Fibroblast of skin of right quadriceps (primary cell): Measurements from ENCODE around the gene RAD51B.
A peak's percentile ranks its signal among the peaks of the same experiment; 100 is the strongest.

ENCODE experiments used
- DNase-seq: peaks from one replicate; pipeline ENCODE4 v3.0.0-alpha.2; 2013

Gene RAD51B

DNA sequence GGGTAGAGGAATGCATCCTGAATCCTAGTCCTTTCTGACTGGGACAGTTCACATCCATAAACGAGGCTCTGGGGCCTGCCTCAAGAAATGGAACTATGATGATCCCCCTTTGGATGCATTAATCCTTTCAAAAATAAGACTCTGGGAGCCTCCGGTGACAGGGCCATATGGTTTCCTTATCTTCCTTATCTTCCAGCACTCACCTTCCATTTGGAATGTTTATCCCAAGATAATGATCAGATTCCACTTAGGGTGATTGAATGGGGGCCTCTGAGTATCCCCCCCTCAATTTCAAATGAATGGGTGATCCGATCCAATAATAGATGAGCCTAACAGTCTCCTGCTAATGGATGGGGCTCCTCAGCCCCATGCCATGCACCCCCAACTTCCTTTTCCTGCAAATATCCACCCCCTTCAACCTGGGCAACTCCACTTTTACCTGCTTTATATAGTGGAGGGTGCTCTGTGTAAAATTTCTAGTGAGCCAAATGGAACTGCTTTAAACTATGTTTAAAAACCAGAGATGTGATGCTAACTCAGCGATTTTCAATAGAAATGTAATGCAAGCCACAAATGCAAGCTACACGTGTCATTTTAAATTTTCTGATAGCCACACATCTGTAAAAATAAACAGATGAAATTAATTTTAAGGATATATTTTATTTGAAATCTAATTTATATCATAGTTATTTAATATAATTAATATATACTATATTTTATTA lies 815.5 kb downstream of the RAD51B start:
- DNase-seq, result no peak

DNA sequence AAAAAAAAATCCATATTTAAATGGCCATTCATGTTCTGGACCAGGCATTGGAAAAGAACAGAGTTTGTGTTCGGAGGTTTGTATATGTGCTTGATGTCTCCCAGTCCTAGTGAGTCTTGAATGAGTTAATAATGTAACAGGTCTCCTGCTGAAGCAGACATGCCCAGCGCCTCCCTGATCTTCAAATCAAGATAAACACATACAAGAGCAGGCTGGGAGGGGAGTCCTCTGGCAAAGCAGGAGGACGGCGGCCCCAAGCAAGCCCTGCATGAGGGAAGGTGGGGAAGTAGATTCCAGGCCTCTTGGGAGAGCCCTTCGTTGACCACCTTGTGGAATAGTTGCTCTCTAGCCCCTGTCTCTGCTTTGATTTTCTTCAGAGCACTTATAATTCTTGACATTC lies 817.0 kb downstream of the RAD51B start:
- DNase-seq, result no peak

DNA sequence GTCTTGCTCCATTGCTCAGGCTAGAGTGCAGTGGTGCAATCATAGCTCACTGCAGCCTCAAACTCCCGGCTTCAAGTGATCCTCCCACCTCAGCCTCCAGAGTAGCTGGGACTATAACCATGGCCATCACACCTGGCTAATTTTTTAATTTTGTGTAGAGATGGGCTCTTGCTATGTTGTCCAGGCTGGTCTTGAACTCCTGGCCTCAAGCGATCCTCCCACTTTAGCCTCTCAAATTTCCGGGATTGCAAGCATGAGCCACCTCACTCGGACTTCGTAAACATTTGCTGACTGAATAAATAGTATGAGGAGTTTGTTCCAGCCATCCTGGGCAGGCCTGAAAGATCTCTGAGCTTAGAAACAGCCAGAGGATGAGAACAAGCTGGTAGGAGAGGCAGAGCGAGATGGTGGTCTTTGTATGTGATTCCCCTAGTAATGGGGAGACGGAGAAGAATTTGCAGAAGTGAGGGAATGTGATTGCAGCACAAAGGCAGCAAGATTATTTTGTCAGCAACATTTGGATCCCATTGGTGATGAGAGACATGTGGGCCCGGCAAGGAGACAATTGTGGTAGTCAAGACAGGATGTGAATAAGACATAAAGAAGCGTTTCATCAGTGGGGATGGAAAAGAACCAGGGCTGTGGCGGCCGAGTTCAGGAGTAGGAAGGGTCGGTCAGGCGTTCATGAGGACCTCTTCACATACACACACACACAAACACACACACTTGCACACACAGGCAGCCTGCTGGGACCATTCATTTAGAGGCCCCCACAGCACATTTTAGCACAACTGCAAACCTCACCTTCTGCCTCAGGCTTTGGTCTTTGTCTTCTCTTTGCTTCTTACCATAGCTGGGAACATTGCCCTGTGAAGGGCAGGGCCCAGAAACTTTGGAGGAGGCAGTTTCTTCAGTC lies 817.8 kb downstream of the RAD51B start:
- peak; percentile 78 for DNase-seq

DNA sequence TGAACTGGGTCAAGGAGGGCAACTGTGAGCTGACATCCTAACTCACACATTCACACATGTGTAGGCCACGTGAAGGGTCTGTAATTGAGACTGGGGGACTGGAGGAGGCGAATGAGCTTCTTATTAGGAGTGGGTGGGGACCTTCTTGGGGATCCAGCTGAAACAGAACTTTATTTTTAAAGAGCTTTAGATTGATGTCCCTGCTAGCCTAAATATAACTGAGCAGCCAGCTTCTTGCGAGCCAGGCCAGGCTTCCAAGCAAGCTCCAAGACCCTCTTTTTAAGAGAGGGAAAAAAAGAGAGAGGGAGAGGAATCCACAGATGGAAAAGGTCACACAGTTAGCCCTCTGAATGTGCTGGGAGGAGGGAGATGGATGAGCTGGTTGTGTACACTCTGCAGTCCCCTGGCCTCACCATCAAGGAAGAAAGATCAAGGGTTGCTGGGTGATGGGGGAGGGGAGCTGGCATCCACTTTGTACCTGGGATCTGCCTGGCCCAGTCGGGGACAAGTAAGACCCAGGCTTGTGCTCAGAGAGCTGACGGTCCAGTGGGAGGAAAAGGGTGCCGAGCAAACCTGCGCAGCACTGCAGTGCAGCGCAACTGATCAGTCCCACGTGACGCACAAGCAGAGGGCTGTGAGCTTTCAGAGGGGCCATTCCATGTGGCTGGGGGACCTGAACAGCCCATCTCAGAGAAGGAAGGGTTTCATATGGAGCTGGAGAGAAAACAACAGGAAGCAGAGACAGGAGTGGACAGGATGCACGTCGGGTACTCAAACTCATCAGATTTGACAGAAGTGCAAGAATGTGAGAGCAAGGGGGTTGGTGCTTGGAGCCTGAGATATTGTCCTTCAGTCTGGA lies 818.8 kb downstream of the RAD51B start:
- DNase-seq, result no peak

GRCh38 chr14:68639000-68639757 lies 819.6 kb downstream of the RAD51B start:
- DNase-seq, result no peak

DNA sequence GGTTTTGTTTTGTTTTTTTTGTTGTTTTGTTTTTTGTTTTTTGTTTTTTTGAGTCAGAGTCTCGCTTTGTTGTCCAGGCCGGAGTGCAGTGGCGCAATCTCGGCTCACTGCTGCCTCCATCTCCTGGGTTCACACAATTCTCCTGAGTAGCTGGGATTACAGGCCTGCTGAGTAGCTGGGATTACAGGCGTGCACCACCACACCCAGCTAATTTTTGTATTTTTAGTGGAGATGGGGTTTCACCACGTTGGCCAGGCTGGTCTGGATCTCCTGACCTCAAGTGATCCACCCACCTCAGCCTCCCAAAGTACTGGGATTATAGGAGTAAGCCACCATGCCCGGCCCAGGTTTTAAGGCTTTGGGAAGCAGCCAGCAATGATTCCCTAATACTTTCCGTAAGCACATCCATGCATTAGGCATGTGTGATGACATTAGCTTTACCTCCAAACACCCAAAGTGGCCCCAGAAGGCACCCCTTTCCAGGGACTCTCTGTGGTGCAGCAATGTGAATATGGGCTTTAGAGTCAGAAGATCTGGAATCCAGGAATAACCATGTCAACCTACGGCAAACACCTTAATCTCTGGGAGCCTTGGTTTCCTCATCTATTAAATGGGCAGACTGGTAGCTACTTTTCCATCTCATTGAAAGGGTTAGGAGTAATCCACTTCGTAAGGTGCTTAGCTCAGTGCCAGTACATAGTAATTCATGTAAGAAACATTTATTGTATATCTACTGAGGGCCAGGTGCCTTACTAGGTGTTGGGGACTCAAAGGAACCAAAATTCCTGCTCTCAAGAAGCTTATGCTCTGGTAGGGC lies 820.4 kb downstream of the RAD51B start:
- DNase-seq, result no peak

DNA sequence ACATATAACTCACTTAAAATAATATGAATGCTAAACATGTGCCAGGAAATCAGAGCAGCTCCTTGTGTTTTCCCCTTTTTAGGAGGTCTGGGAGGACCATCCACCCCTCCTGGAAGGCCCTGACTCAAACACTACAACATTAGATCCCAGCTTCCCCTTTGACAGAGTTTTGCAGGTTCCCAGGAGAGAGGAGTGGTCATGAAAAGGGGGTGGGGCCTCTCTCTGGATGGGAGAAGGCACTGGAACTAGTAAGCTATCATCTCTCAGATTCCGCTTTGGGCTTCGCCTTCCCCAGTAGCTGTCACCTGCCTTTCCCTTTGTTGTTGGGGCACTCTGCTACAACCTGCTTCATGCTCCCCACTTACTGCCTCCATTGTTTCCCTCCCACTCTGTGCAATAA lies 824.1 kb downstream of the RAD51B start:
- no peak for DNase-seq

GRCh38 chr14:68644101-68644500 lies 824.5 kb downstream of the RAD51B start:
- no peak for DNase-seq

DNA sequence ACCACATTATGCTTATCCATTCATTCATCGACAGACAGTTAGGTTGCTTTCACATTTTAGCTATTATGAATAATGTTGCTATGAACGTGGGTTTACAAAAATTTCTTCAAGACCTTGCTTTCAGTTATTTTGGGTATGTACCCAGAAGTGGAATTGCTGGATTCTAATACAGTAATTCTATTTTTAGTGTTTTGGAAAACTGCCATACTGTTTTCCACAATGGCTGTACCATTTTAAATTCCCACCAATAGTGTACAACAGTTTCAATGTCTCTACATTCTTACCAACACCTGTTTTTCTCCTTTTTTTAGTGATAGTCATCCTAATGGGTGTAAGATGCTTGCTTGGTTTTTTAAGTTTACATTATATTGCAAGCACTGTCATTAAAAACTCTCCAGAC lies 825.8 kb downstream of the RAD51B start:
- no peak for DNase-seq

DNA sequence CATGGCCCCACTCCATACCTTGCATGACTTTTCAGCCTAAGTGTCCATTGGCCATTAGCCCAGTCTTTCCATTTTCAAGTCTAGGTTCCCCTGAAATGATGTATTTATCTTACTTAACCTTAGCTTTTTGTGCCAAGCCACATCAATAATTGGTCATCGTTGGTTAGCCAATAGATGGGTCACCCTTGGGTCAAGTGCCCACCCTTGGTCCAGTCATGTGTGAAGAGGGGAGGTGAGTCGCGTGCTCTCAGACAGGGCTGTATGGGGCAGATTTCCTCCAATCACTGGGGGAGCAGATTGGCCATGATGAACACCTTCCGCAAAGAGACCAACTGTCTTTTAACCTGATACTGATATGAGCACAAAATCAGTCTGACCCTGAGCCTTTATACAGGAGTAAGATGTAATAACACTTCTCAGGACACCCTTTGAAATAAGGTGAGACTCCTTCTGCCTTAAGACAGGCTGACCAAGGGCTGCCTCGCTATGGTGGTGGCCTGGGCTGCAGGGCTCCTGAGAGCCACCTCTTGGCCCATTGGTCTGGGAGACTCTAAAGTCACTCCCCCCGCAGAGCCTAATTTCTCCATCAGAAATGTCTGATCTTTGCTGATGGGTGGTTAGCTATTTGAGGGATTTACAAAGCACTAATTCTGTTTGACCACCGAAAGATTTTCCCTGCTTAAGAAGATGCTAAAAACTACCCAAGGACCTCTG lies 830.1 kb downstream of the RAD51B start:
- no peak for DNase-seq

DNA sequence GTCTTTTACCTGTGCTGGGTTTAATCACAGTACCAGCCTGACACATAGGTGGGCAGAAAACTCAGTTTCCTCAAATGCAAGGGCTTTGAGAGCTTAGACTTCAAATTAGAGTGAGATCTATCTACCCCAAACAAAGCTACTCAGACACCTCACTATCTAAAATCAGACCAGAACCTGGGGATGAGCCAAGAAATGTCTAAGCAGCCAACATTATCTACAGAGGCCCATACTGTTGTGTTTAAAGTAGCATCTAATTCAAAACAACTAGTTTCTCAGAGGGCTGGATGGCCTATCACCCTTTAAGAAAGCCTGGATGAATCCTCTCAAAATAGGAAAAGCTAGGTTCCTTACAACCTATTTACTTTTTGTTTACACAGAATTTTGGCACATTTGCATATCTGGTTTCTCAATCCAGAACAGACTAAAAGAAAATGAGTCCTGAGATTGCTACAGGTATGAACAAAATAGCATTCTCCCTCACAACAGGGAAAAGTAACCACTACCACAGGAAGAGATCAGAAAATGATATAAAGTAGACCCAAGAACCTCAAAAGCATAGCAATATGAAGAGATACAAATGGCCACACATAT lies 830.9 kb downstream of the RAD51B start:
- DNase-seq, result no peak

DNA sequence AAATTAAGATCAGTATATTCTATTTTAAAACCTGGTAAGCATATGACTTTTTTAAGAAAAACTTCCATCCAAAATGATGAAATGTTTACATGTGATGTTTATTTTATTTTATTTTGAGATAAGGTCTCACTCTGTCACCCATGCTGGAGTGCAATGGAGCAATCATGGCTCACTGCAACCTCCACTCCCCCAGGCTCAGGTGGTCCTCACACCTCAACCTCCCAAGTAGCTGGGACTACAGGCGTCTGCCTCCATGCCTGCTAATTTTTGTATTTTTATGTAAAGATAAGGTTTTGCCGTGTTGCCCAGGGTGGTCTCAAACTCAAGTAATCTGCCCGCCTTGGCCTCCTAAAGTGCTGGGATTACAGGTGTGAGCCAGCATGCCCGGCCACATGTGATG lies 831.5 kb downstream of the RAD51B start:
- no peak for DNase-seq

DNA sequence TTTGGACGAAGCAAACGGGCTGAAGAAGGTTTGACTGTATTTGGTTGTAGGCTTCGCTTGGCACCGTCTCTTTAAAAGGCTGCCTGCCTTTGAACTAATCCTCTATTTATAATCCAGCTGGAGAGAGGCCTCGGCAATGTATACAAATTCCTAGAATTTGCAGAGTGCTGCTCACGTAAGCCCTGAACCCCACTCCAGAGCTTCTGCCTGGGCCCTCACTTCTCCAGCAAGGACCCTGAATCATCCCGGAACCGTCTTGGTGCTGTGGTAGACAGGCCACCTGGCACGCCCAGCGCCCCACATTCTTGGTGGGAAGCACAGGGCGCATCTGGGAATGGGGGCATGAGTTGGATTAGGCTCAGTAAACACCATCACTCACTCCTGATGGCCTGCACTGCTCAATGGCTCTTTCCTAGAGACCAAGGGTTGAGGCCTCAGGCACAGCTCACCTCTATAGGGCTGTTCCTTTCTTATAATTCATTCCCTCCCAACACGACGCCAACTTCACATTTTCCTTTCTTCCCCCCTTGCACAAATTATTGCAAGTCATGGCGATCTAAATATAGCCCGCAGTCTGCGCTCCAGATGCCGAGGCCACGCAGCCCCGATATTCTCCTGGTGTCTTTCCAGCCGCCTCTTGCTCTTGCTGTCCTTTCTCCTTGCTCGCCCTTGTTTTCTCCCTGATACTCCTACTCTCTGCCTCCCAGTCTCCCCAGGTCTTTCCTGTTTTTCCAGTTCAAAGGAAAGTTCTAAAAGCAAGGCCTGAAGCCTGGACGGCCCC lies 832.3 kb downstream of the RAD51B start:
- peak; percentile 73 for DNase-seq

DNA sequence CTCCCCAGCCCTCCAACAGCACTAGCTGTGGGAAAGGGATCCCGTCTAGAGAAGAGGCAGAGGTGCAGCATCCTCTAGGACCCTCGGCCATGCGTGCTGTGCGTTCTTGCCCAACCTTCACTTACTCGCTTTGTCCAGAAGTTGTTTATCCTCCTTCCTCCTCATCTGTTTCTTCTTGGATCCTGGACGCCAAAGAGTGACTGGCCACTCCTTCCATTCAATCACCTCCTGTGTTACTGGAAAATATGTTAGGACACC lies 832.8 kb downstream of the RAD51B start:
- no peak for DNase-seq

- no peak for DNase-seq
Observed at GRCh38 chr14:68653108-68653507, 833.5 kb downstream of the RAD51B start.

DNA sequence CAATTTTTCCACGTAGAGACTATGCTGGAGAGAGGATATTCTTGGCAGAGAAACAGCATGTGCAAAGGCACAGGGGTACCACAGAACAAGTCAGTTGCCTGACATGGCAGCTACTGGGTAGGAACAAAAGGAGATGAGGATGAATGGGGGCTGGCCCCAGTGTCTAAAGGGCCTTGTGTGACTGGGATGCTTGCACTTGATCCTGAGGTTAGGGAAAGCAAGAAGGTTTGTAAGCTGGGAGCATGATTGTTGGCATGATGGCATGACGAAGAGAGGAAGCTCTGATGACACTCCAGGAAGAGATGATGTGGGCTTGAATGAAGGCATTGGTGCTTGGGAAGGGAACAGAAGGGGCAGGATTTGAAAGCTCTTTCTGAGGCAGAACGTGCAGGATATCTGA lies 834.2 kb downstream of the RAD51B start:
- no peak for DNase-seq

- no peak for DNase-seq
Observed at GRCh38 chr14:68654471-68654941, 834.9 kb downstream of the RAD51B start.

DNA sequence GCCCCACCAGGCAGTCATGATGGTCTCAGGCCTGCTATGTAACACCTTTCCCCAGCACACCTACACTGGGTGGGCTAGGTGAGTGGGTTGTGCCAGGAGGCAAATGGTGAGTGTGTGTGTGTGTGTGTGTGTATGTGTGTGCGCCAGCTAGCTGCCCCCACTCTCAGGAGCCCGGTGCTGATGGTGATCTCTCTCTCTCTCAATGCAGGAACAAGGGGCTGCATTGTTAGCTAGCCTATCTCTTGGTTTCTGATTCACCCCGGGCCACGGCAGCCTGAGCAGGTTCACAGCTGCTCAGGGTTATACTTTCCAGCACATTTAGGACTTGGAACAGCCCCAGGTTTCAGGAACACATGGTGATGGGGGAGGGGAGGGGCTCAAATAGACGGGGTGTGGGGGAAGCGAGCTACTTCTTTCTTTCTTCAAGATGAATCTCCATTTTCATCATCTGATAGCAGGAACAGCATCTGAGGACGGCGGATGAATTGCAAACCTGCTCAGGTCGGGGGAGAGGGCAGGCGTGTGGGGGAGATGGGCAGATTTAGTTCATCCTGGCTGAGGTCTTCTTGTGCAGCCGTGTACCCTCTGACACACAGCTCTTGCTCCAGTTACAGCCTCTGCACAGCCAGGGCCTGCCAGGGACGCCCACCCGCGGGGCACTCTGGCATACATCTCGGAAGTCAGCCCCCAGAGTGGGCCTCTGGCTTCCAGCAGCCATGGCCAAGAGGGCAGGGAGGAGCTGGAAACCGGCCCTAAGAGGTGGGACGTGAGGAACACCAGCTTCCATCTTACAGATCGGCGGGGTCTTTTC lies 835.6 kb downstream of the RAD51B start:
- DNase-seq, result no peak

DNA sequence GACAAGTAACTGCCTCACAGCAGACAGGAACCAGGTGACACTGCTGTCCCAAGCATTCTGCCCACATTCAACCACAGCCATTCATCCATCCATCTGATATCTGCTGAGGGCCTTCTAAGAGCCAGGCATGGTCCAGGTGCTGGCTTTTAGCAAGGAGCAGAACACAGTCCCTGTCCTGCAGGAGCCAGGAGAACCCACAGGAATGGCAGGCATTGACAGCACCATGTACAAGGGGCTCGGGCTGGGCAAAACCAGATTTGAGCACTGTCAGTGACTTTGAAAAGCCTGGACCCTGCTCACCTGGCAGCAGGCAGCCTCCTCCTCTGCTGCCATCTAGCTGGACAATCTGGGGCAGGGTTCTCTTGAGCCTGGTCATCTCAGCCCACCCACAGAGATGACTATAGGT lies 836.3 kb downstream of the RAD51B start:
- DNase-seq, result no peak
